ENCODE data around the gene INAFM2.

Gene INAFM2

DNA sequence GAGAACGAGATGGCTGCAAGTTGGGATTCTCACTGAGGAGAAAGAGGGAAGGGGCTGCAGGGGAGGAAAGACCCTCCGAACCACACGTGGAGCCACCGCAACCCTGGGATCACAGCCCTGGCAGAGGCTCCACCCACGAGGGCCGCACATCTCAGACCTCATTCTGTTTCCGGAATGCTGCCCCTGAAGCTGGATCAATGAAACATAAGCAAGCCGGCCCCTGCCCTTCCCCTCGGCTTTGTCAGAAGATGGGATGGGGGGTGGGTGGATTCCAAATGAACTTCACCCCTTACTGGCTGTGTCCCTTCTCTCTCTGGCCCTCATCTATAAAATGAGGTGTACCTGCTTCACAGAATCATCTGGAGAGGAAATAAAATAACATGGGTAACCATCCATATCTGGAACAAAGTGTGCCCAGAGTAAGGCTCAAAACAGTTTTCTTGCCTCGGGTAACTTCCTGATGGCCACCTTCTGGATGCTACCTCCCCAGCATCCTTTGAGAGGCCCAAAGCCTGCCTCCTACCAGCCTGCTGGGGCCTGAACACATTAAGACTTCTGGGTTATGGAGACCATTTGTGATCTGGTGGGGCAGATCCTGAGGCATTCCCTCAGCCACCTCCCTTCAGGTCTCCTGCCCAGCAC lies 21.9 kb downstream of the INAFM2 start:
- DNase-seq, result no peak

DNA sequence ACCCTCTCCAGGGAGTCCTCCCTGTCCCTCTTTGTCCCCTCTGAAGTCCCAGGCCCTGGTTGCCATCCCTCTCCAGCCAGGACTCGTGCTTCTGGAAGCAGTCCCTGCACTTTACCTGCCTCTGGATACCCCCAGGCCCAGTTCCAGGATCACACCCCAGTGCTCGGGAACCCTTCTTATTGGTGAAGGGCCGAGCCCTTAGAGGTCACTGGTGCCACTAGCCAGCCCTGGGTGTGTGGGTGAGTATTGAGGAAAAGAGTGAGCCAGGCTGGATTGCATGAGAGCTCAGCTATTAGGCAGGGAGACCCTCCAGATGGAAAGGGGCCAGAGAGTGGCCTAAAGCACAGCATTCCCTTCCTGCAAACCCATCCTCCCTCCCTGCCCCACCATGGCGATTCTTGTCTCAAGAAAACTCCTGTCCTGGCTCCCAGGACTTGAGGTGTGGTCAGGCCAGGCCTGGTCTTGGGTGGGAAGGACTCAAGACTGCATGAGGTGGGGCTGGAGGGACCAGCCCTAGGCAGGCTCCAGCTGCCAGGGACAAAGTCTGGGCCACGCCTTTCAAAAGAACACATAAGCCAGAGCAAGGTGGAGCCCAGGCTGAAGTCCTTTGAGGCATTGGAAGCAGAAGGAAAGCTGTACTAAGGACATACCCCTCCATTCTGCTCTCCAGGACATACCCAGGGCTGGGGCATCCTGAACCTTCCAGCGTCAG lies 22.5 kb downstream of the INAFM2 start:
- DNase-seq, result no peak

DNA sequence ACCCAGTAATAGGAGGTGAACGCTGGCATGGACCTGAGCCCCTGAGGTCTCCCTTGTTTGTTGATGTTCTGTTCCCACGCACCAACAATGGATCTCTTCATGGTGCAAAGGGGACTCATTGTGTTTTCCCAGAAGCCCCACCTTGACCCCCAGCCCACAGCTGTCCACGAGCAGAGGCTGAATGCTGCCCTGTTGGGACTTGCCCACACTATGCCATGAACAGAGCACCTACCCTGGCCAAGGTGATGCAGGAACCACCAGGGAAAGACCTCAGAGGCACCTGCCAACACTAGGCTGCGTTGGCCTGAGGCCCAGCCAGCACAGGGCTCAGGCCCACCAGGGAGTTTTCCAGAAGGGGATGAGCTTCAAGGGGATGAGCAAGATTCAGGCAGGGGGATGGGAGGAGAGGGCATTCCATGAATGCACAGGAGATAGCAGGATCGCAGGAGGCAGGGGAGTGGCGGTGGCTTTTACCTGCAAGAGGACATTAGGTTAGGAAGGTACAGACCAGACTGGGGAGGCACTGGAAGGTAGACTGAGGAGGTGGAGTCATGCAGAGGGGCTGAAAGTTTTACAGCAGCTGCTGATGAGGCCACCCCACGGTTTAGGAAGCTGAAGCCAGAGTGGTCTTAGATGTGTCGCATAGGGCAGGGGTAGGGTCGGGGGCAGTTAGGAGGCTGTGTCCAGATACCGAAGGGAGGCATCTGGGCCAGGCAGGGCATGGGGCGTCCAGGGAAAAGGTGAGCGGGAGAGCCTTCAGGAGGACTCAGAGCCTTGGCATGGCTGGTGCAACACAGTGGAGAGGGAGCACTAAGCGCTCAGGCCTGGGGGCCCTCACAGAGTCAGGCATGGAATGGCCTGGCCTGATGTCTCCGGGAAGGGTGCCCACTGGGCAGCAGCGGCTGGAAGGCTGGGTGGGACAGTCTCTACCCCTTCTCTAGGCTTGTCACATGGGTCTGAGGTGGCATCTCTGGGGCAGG lies 23.4 kb downstream of the INAFM2 start:
- no peak for DNase-seq

DNA sequence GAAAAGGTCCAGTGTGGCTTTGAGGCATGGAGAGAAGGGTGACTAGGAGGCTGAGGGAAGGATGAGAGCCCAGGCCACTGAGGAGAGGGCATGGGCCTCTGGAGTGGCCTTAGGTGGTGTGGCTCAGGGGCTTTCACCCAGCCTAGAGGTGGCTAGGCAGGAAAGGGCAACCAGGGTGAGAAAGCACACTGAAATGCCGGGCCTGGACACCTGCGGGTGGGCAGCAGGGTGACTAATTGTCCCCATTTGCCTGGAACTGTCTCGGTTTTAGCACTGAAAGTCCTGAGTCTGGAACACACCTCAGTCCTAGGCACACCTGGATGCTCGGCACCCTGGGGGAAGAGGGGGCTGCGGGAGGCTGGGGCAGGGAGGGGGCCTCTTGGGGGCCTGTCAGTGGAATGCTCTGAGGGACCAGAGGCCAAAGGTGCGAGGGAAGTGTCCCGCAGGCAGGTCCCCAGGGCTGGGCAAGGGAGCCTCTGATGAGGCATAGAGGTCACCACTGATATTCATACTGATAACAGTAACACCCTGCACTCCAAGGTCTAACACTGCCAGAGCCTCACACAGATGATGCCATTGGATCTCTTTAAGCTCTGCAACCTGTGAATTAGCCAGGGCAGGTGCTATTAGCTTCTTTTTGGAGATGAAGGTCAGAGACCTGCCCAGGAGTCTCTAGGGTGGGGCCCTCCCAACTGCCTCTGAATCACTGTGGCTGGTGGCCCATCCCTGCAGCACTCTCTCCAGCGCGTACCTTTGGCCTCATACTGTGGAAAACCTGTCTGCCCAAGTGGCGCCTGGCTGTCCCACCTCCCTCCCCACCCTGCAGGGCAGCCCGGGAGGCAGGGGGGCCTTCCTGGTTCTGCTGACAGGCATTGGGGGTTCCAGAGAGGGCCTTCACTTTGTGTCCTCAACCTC lies 24.3 kb downstream of the INAFM2 start:
- no peak for DNase-seq

DNA sequence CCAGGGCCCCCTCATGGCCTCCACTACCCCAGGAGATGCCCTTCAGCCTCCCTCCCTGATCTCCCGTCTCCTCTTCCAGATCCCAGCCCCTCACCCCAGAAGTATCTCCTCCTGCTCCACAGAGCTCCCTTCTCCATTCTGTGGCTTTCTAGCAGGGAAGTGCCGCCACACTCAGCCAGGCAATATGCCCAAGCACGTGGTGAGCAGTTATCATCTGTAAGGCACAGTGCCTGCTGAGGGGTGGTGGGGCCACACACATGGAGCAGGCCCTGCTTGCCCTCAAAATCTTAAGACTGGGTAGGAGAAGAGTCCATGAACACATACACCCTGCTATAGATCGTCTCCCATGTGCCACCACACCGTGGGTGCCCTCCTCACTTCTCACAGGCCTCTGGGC lies 25.0 kb downstream of the INAFM2 start:
- DNase-seq, result no peak

DNA sequence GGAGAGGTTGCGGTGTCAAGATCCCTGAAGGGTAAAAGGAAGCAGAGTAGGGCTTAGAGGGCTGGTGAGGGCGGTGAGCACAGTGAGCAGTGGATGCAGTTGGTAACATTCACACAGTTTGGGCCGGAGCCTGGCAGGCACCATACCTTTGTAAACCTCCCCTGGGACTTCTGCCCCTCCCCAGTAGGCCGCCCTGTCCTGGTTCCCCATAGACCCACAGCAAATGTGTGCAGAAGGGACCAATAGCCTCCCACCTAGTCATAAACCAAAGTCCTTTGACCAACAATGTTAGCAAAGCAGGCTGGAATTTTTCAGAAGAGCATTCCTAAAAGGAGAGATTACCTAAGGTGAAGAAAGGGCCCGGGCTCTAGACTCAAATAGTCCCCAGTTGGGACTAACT lies 25.7 kb downstream of the INAFM2 start:
- DNase-seq, result no peak

DNA sequence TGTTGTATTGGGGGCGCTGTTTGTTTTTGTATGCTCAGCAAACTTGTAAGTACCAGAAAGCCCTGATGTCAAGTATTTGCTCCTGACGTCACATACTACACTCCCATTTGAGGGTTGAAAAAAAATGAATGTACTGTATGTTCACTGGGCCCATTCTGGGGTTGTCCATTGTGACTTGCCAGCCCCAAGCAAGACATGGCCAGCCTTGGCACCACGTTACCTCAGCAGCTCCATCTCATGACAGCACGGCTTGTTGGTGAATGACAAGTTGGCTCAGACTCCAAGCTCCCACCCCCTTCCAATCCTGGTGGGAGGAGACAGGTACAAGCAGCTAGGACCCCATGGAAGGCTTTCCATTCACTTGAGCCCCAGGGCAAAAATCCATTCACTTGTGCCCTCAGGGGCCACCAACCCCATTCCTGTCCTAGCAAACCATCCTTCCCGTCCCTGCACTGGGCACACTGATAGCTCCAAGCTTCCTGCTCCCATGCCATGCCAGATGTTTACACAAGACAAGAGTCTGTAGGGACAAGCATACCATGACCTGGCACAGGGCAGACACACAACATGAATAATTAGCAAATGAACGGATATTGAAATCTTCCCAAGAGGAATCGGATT lies 28.9 kb downstream of the INAFM2 start:
- DNase-seq, result no peak

DNA sequence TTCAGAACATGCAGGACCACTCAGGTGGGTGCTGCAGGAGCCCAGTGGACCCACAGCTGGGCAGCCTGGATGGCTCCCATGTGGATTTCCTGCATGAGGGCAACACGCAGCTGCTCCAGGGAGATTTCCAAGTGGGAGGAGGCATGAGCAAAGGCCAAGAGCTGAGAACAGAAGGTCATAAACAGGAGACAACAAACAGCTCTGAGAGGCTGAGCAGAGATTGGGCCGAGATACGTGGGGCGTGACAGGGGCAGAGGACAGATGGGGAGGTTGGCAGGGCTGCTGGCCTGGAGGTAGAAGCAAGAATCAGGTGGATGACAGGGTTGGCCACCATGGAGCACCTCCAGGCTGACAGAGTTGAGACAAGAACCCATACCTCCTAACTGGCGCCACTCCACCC lies 30.2 kb downstream of the INAFM2 start:
- no peak for DNase-seq

DNA sequence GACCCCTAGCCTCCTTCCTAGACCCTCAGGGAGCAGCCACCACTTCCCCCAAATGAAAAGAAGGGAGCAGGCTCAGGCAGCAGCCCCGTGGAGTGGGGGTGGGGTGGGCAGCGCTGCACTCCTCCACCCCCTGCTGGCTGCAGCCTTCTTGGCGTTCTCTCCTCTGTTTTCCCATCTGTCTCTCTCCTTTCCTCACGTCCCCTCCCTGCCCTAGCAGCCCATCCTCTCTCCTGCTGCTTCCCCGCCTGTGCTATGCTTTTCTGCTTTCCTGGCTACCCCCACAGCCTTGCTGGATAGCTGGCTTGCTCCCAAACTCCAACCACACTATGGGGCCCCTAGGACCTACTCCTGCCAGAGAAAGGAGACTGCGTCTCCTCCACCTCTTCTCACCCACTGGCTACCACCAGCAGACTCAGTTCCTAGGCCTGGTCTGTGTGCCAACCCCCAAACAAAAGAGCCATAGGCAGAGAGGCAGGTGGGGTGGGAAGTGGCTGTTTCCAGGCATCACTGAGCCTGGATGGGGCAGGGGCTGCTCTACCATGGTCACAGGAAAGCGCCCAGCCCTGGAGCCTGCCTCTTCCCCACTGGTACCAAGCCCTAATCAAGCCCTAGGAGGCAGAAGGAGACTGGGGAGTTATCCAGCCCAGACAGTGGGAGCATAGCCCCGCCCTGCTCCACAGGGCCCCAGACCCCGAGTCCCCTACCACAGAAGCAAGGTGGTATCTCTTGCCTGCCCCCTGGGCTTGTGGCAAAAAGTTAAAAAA lies 31.1 kb downstream of the INAFM2 start:
- no peak for DNase-seq

DNA sequence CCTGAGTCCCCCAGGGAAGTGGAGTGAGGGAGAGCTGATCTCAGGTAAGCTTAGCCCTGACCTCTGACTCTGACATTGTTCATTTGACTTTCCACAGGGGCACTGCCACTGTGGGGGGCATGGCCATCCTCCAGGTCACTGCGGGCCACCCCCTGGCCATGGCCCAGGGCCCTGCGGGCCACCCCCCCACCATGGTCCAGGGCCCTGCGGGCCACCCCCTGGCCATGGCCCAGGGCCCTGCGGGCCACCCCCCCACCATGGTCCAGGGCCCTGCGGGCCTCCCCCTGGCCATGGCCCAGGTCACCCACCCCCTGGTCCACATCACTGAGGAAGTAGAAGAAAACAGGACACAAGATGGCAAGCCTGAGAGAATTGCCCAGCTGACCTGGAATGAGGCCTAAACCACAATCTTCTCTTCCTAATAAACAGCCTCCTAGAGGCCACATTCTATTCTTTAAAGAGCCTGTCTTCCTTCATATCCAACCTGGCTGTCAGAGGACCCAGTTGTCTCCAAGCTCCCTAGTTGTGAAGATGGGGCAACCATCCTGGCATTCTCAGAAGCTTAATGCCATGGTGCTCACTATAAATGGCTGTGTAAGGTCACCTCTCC lies 32.6 kb downstream of the INAFM2 start:
- no peak for DNase-seq

DNA sequence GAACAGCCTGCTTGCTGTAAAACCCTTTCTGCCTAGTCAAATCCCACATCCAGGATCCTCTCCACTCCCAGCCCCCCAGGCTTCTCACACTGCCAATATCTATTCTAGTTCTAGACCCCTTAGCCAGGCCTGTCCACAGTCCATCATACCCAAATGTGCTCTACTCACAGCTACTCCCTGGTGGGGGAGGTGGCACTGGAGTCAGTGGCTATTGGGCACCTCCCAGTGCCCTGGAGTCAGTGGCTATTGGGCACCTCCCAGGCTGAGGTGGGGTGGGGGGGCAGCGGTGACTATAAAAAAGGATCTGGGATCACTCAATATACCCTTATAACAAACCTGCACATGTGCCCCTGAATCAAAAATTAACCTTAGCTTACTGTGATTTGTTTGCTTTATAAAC lies 33.8 kb downstream of the INAFM2 start:
- no peak for DNase-seq

DNA sequence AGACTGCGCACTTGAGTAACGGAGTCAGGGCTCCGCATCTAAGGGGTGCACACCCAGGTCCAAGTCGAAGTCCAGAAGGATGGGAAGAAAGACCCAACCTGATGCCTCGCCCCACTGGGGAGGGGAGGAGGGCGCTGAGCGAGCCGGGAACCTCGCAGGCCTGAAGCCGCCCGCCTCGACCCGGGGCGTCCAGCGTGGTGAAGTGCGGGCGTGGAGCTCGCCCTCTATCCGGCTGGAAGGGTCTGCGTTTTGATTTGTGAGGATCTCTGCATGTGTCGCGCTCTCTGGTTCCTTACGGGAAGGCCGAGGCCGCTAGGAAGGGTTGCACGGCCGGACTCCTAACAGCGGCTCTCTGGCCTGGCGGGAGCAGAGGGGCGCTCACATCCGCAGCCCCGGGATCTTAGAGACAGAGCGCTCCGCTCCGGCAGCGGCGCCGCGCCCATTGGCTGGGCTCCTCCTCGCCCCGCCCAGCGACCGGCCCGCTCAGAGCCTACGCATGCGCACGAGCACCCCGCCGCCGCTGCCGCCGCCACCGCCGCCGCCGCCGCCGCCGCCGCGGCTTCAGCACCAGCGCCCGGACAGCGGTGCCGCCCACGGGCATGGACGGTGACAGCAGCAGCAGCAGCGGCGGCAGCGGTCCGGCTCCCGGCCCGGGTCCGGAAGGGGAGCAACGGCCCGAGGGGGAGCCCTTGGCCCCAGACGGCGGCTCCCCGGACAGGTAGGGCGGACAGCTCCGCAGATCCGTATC lies 34.4 kb downstream of the INAFM2 start, which contains the start of gene DISP2:
Gene DISP2 (plus strand): TSS at position 497 of the 748 bp plus-strand sequence. CDS start 103 bp downstream, at position 600.
- DNase-seq, result peak; percentile 42

DNA sequence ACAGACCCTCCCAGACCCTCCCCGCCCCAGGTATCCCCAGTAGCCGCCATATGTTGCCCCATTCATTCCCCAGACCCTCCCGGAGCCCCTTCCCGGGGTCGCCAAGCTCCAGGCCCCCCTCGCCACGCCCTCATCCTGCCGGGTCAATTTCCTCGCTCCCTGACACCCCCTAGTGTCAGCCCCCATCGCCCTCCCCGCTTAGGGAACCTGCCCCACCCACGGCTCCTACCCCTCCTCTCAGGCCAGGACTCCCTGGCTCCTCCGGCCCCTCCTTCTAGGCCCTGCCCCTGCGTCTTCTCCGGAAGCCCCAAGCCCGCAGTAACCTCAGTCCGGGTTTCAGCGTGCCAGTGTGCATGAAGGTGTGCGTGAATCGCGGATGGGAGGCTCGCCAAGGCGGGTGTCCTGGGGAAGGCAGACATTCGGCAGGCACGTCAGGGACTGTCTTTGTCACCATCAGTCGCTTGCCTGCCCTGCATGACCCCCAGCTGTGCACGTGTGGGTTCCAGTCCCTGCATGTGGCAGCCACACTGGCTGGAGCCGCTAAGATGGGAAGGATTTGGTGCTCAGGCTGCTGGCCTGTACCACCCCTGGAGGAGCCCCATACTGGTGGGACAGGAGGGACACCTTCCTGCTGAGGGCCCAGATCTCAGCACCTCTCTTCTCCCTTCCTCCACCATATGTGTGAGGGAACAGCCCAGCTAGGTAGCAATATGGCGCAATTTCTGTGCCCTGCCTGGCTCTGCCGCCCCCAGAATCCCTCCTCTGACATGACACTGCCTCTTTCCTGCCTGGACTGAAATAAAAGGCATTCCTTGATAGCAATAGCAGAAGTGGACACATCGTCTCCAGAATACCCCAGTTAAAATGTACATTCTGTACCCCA lies 35.2 kb downstream of the INAFM2 start:
- no peak for DNase-seq

DNA sequence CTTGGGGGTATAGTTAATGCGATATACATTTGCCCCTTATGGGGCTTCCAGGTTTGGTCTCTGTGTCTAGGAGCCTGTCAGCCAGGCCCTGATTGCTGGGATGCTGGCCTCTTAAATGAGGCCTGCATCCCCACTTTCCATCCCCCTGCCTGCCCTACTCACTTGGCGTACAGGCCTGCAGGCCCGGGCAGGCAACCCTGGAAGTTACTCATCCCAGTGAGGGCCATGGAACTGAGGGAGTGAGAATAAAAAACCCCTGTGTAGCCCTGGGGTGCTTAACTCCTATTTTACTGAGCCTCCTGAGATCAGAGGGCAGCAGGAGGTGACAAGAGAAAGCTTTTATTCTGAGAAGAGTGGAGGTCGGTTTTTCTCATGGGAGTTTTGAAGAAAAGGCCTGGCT lies 36.5 kb downstream of the INAFM2 start:
- no peak for DNase-seq

DNA sequence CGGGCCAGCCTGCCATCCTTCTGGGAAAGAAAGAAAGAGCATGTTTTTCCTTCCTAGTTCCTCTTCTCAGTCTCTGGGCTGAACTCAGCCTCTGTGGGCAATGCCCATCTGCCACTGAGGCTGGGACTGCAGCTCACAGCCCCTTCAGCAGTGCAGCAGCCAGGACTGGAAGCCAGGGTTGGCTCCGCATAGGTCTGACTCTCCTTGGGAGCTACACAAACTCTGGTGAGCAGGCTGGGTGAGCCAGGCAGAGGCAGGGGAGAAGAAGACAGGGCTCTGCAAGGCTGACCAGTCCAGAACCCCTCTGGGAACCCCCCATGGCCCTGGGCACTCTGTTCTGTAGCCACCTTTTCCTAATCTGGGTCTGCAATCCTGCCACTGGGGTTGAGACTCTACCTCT lies 38.1 kb downstream of the INAFM2 start:
- DNase-seq, result no peak

DNA sequence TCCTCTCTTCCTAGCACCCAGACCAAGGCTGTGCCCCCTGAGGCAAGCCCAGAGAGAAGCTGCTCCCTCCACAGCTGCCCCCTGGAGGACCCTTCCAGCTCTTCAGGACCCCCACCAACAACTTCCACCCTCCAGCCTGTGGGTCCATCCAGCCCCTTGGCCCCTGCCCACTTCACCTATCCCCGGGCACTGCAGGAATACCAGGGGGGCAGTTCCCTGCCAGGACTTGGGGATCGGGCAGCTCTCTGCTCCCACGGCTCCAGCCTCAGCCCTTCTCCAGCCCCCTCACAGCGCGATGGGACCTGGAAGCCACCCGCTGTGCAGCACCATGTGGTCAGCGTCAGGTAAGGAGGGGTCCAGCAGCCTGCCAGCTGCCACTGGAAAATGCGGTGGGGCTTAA lies 40.1 kb downstream of the INAFM2 start:
- DNase-seq, result no peak

DNA sequence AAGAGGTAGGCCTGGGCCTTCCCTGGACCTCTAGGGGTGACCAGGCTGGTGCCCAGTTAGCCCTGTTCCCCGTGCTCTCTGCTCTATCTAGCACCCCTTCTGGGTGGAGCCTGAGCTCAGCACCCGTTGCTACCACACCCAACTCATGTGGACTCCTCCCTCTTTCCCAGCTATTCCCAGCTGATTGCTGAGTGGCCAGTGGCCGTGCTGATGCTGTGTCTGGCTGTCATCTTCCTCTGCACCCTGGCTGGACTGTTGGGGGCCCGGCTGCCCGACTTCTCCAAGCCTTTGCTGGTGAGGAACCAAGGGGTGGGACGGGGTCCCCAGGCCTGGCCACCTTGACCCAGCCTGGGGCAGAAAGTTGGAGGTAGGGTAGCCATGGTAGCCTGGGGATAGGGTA lies 40.8 kb downstream of the INAFM2 start:
- DNase-seq, result no peak

DNA sequence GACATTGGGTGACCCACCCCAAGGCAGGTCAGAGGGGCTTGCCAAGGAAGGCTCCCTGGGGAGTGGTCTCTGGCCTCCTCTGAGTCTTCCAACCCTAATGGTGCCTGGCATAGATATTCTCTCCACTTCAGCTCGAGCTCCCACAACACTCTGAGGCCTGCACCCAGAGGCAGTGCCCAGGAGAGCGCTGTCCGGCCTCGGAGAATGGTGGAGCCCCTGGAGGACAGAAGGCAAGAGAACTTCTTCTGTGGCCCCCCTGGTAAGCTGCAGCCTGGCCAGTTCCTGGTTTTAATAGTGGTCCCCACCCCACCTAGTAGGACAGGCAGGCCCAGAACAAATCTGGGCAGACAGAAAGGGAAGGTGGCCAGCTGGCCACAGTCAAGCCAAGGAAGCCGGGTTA lies 41.5 kb downstream of the INAFM2 start:
- no peak for DNase-seq

Data from amniotic stem cell (primary cell).